HG02938 (cell line): Measurements from ENCODE around the gene IL2RG.

Experiments
- ATAC-seq: cut with Tn5 transposase; IDR thresholded peaks from one replicate; pipeline ENCODE4 v1.9.1; 2021; ENCODE audit warnings: mild to moderate bottlenecking, moderate library complexity; ENCODE audit not compliant: unreplicated experiment

IL2RG gene

DNA sequence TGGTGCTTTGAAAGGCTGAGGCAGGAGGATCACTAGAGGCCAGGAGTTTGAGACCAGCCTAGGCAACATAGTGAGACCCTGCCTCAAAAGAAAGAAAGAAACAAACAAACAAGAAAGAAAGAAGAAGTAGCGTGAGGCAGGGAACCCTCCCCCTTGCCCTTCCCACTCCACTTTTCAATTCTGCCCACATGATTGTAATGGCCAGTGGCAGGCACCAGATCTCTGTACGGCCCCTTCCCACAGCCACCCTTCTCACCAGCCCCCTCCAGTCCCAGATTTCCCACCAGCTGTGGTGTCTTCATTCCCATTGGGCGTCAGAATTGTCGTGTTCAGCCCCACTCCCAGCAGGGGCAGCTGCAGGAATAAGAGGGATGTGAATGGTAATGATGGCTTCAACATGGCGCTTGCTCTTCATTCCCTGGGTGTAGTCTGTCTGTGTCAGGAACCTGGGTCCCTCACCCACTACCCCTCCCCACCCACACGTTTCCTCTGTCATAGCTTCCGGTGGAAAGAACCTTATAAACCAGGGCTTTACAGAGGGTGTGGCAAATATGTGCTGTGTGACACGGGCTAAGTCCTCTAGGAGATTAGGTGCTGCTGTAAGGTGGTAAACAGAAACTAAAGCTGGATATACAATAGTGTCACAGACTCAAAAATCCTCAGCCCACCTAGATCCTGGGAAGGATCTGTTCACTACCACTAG is at the start of gene IL2RG:
IL2RG (minus strand) TSS at position 437 of the 703 bp plus-strand sequence; CDS start at position 399, 38 bp downstream.
- ATAC-seq, result peak; percentile 86

DNA sequence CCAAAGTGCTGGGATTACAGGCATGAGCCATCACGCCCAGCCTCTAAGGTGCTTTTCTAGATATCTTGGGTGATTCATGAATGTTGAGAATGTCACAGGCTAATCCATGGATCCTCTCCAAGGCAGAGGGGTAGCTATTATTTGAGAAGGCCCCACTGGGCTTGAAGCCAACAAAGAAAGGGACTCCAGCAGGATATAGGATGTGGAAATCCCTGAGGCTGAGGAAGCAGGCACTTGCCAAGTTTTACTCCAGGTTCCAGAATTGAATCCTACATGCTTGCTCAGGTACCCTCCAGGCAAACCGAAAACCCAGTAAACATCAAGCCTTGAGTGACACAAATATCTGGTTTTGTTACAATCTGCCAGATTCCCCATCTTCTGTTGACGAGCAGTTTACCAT is 49.1 kb upstream of the IL2RG start:
- ATAC-seq, result no peak

DNA sequence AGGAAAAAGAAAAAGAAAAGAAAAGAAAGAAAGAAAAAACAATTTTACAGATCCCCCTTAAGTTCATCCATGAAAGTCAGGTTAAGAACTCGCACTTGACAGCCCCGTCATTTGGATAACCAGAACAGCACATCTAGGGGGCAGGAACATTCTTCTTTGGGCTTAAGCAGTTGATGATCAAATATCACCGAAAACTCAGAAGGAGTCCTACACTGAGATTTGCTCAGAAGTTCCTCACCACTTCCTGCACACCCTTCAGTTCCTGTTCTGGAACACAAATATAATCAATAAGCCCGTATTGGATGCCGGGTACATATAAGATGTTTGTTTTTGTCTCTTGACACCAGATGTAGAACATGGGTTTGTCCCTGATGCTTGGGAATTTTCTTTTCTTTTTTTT is 48.0 kb upstream of the IL2RG start:
- no peak for ATAC-seq

DNA sequence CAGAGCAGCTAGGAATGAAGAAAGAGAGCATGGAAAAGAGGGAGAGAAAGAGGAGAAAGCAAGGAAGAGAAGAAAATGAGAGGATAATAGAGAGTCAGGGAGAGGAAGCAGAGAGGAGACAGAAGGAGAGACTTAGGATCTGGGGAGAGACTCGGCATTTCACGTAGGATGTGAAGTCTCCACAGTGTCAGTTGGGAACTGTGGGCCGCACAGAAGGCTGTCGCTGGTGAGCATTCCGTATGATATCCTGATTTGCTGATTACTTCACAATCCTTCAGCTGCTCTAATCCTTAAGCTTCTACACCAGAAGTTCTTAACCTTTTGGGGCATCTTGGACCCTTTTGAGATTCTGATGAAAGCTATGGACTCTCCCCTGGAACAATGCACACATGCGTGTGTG is 47.2 kb upstream of the IL2RG start:
- no peak for ATAC-seq

DNA sequence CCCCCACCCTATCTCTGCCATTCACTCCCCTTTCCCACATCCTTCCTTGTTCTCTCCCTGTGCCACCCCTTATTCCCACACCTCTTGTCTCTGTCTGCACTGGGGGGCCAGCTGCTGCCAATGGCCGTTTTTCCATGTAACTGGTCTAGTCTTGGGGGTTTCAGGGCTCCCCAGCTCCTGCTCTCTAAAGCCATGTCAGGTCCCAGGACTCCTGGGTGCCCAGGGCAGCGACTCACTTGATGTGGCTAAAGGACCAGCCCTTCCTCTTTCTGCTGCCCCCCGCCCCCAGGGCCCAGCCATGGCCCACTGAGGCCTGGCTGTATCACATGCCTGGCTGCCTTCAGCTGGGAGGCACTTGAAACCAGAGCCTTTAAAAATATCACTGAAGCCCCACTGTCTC is 43.3 kb upstream of the IL2RG start:
- ATAC-seq, result no peak

DNA sequence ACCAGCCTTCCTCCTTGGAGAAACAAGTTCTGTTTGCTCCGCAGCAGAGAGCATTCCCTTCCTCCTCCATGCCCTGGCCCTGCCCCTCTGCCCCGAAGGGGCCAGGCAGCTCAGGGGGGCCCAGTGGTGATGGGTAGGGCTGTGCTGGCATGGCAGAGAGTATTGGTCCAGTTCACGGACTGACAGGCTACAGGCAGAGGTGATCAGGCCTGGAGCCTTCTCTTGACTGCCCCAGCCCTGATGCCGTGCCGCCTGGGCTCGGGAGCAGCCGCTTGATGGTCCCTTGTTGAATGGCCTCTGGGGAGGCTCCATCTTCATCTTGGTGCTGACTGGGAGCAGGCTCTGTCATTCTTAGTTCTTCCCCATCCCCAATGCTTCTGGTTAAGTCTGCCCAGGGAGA is 42.8 kb upstream of the IL2RG start:
- no peak for ATAC-seq

DNA sequence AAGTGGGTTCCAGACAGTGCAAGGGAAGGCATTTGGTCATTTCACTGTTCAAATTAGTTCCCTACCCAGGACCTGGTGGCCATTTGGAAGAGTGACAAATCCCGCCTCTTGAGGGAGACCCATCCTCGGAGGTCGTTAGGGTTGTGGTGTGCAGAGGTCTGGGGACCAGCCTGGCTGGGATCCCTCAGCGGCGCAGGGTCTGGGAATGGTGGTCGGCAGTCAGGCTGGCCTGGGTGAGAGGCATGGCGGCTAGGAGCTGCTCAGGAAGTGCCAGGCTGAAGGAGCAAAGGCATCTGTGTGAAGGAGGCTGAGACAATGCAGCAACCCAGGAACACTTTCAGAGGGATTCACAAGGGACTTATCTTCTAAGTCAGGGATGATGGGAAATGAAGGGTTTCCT is 40.0 kb upstream of the IL2RG start:
- no peak for ATAC-seq

DNA sequence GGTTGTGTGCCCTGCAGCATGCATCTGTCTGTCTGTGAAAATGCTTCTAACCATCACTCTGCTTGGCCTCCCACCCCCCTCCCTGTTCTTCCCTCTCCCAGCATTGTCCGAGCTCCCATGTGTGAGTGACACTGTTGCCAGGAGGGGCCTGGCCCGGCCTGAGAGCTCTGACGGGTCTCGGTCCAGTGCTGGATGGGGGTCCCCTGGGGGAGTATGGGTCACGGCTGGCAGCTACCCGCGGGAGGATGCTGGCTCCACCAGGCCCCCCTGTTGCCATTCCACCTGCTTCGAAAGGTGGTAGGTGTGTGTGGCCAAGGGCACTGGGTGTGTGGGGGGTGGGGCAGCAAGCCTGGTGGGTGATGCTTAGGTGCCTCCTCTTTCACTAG is 36.9 kb upstream of the IL2RG start:
- no peak for ATAC-seq

DNA sequence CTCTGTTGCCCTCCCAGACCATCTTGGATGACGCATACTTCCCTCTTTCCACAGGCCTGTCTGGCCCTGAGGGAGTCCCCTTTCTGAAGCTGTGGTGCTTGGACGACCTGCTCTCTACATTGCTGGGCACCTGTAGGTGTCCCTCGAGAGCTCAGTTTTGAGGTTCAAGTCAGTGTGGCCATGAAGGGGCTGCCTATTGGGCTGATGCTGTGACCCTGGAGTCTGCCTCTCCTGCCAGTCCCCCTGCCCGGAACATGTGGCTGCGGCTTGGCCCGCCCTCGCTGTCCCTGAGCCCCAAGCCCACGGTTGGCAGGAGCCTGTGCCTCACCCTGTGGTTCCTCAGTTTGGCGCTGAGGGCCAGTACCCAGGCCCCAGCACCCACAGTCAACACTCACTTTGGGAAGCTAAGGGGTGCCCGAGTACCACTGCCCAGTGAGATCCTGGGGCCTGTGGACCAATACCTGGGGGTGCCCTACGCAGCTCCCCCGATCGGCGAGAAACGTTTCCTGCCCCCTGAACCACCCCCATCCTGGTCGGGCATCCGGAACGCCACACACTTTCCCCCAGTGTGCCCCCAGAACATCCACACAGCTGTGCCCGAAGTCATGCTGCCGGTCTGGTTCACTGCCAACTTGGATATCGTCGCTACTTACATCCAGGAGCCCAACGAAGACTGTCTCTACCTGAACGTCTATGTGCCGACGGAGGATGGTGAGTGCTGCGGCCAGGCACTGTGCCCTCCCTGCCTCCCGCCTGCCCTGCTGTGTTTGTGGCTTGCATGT is 36.3 kb upstream of the IL2RG start:
- no peak for ATAC-seq

DNA sequence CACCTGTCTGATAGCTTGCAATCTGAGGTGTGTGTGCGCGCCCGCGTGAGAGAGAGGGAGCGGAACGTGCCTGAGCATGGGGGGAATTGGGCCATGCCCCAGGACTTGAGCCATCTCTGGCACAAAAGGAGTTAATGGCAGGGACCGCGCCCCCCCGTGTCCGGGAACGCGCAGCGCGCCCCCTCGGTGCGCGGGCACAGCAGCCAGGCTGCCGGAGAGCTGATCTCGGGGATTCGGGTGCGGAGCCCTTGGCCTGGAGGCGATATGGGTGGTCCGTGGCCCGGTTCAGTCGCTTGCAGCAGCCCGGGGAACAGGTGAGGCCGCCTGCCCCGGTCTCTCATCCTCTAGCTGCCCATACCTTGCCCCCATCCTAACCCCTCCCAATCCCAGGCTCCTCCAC is 33.3 kb upstream of the IL2RG start, which contains the start of gene NLGN3:
NLGN3 (plus strand) TSS at position 191 of the 400 bp plus-strand sequence. CDS start 2,909 bp downstream, outside the sequence.
- ATAC-seq, result no peak

DNA sequence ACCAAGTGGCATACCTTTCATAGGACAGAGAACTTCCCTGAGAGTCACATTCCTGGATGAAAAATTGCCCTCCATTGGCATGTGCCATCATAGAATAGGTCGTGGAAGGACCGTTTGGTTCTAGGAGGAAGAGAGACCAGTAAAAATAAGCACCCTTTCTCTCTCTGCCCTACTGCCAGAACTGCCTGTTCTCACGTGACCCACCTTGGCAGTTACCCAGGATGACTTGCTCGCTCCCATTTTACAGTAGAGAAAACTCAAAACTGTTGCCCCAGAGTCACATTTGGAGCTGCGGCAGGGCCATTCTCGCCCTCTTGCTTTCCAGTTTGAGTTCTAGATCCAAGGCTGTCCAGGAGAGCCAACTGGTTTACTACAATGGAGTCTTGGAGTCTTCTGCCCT is 32.1 kb upstream of the IL2RG start:
- ATAC-seq, result no peak

DNA sequence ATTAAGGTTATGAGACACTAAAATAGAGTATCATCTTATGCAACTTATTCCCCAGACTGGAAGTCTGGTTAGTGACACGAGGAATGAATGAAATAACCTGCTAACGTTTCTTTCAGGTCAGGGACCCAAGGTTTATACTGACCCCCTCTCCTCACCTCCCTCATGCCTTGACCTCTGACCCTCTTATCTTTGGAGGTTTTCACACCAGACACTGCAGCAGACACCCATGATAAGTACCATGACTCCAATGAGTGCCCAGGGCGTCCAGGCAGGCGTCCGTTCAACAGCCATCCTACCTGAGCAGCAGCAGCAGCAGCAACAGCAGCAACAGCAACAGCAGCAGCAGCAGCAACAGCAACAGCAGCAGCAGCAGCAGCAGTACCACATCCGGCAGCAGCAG is 29.1 kb upstream of the IL2RG start:
- ATAC-seq, result no peak

DNA sequence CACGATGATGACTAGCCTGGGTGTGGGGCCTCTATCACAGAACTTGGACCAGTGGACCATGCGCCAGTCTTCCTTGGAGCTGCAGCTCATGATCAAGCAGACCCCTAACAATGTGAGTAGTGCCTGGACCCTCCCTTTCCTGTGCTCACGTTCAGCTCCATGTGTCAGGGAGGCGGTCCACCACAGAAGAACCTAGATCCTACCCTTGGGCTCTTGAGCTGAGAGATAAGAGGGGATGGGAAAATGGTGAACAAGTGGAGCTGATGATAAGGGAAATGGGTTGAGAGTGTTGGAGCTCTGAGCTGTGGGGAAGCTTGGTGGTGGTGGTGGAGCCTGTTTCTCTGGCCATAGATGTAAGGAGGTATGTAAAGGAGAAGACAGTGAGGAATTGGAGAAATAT is 20.1 kb upstream of the IL2RG start:
- ATAC-seq, result no peak

DNA sequence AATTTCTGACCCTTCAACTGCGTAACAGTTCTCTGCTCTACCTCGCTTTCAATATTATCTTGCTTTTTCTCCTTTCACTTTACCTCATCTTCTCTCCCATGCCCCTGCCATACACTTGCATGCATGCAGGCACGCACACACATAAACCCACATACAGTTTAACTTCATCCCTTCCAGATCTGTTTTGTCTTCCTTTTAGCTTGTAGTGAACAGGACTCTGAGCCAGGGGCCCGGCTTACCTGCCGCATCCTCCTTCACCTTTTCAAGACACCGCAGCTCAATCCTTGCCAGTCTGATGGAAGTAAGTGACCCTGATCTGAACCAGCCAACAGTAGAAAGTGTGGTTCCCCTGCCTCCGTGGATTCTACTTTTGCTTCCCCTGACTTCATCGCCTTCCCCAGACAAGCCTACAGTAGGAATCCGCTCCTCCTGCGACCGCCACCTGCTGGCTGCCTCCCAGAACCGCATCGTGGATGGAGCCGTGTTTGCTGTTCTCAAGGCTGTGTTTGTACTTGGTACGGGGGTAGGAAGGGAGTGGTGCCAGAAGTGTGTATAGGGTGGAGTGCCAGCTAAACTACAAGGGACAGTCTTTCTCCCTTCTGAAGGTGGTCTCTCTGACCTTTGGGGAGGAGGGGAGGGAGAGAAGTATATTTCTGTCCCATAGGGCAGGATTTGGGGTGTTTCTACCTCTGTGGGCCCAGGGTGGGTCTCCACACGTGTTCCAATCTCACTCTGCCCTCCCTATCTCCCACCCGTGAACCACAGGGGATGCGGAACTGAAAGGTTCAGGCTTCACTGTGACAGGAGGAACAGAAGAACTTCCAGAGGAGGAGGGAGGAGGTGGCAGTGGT is 17.8 kb upstream of the IL2RG start:
- no peak for ATAC-seq

DNA sequence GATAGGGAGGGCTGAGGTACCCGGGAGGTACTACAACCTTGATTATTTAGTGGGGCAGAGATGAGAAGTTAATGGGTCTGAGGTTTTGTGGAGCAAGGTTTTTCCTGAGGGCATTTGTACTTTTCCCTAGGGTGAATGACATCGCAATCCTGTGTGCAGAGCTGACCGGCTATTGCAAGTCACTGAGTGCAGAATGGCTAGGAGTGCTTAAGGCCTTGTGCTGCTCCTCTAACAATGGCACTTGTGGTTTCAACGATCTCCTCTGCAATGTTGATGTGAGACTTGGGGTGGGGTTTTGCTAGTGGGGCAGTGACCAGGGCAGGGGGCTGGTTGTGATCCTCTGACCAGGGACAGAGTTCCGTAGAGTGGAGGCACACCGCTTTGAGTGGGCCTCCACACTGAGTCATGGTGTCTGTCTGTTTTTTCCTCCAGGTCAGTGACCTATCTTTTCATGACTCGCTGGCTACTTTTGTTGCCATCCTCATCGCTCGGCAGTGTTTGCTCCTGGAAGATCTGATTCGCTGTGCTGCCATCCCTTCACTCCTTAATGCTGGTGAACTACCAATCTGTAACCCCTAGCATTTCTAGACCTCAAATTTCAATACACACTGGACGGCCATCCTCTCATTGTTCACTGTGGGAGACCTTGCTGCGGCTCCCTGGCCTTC is 16.9 kb upstream of the IL2RG start:
- ATAC-seq, result no peak

DNA sequence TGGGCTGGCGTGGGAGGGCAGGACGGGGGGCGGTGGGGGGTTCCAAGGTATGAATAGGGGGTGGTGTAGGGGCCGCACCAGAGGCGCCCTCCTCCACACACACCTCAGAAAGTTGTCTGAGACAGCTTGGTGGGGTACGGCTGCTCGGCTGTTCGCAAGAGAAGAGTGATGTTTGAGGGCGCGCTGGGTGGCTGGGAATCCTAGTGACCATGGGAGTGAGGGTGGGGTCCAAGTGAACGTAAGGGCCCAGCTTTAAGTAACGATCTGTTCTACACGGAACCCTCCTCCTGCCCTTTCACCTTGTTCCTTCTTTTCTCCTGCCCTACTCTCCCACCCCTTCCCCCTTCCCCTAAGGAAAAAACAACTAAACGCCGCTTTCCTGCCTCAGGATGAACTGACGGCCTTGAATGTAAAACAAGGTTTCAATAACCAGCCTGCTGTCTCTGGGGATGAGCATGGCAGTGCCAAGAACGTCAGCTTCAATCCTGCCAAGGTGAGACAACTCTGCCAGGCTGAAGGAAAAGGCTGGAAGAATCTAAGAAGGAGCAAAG is 7.7 kb upstream of the IL2RG start:
- no peak for ATAC-seq

DNA sequence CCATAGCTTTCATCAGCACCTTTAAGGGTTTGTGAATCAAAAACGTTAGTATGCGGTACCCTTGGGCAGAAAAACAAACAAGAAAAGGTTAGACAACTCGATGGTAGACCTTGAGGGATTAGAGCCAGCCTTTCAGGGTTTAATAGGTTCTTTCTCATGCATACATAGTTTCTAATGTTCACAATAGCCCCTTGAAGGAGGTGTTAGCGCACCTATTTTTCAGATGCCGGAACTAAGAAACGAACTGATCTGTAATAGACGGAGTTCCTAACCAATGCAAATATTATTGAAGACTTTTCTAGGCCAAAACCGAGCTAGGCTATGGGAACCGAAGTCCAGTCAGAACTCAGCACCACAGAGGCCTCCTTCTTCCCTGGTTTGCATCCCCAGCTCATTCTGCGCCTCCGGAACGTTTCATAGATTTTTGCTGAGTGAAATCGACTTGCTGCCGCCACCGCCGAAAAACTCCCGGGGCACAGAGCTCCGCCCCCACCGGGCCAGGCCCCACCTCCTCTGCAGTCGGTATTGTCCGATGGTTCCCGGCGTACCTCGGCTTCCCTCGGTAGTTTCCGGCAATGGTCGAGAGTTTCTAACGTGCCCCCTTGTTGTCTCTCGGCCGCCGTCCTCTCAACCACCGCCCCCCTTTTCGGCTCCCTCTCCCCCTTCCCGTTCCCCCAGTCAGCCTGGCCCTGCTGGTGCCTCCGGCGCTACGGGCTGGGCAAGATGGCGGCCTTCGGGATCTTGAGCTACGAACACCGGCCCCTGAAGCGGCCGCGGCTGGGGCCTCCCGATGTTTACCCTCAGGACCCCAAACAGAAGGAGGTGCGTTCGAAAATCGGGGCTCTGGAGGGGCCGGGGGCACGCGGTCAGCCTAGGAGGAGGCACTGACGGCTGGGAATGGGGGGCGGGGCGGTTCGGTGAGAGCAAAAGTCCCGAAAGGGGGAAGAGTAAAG is 6.9 kb upstream of the IL2RG start, which contains the start of gene MED12:
MED12 (plus strand) TSS at position 565 of the 953 bp plus-strand sequence; CDS start at position 724, 159 bp downstream.
- peak; percentile 91 for ATAC-seq

DNA sequence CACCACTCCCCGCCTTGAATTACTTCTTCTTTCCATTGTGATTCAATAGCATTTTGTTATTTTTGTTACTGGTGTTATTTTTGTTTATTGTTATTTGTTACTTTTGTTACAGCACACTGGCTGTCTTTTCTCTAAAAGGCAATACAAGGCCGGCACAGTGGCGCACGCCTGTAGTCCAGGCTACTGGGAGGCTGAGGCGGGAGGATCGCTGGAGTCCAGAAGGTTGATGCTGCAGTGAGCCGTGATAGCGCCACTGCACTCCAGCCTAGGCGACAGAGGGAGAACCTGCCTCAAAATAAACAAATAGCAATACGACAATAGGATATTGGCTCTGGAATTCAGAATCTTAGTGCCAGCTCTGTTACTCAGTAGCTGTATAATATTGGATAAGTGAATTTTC is 6.0 kb upstream of the IL2RG start:
- no peak for ATAC-seq

DNA sequence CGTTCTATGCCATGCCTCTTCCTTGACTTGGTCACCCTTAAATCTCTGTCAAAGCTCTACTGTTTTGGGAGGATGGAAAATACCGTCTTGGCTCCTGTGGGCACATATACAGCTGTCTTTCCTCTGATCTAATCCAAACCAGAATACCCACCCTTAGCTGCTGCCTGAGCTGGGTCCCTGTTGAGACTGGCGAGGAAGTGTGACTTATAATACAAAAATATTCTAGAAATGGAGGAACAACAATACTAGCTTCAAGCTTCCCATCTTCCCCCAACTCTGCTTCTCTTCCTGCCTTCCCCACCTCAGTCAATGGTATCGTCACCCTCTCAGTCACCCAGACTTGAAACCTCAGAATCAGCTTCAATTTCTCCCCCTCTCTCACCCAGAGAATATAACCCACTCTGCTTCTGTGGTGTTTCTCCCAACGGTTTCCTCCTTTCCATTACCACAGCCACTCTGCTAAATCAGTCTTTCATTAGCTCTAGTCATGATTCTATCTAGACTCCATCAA is 599 bp upstream of the IL2RG start:
- ATAC-seq, result peak; percentile 20
